ENCODE measurements around the gene ARRDC5. TPM values are rescaled to one million over a fixed set of nuclear protein-coding genes. Genes with fewer than 3 reads are reported as not detected.

ARRDC5 gene
- total RNA-seq, 5 donors from 2014 or later (not counting 1 experiment from before 2014, with no cell fraction given): 8.1 to 21.7 (median 15.8) TPM

- POLR2A ChIA-PET: interaction anchor here in 1 of 2 donors (0.7 kb wide), 1 partner anchor 703 kb away, joined by 3 read pairs; no protein-coding TSS in a partner anchor
- Histone ChIP-seq H3K9me3 (no peaks in the 10 kb centered on the region), H3K4me1 (ENCODE audit: control insufficient read depth in 1 of 2, extremely low read depth in 1 of 2, insufficient read depth in 2 of 2, low read length in 2 of 2) (peaks cover 0 to 16% of the 10 kb centered on the region in 2 experiments), H3K27ac (ENCODE audit: low read length) (no peak overlapping the region), H3K36me3 (ENCODE audit: control insufficient read depth in 2 of 2, extremely low read depth in 1 of 2, insufficient read depth in 1 of 2, low read length in 1 of 2) (no peaks in the 10 kb centered on the region), H3K4me3 (ENCODE audit: control insufficient read depth in 1 of 2, extremely low read depth in 1 of 2, low read length in 1 of 2) (no peak overlapping the region), H3K27me3 (replicated peaks in 1 of 2; ENCODE audit: control insufficient read depth in 2 of 2, extremely low read depth in 1 of 2, insufficient read depth in 2 of 2, low read length in 1 of 2) (peaks cover 0 to 20% of the 10 kb centered on the region in 2 experiments)
- Mint-ChIP-seq H3K27me3 (no peaks in the 10 kb centered on the region), H3K36me3 (no peaks in the 10 kb centered on the region), H3K4me3 (peak overlapping the region in 1 of 3 donors; percentile 44), H3K4me1 (peaks cover 0 to 5% (median 3%) of the 10 kb centered on the region in 3 donors), H3K9me3 (no peaks in the 10 kb centered on the region), H3K27ac (no peak overlapping the region)
- 71% methylated on average over 26 of the region's 30 CpGs for WGBS (ENCODE audit: insufficient coverage)
- DNase-seq (no peak), ATAC-seq (replicated peaks in 1 of 4) (peak in 2 of 4 experiments; percentile 6 to 31)
- CTCF ChIA-PET: no interaction called here
These were observed 24.8 kb downstream of the ARRDC5 start for GRCh38 chr19:4877753-4878490.

GRCh38 chr19:4873930-4874329 is 28.8 kb downstream of the ARRDC5 start:
- no peak overlapping the region for H3K27ac Mint-ChIP-seq

GRCh38 chr19:4871711-4872110 is 31.0 kb downstream of the ARRDC5 start:
- DNase-seq: no peak
- ChIA-PET CTCF (interaction anchor here in 1 of 2 donors (1.3 to 3.3 kb wide), 2 partner anchors 40 to 43 kb away, joined by 5 to 28 read pairs; no protein-coding TSS in a partner anchor), POLR2A (no interaction called here)
- no peaks in the 10 kb centered on the region for H3K36me3 ChIP-seq (ENCODE audit: control insufficient read depth in 2 of 2, extremely low read depth in 1 of 2, insufficient read depth in 1 of 2, low read length in 1 of 2)
- no peak overlapping the region for H3K4me3 Mint-ChIP-seq
- no peaks in the 10 kb centered on the region for H3K36me3 Mint-ChIP-seq
- H3K9me3 Mint-ChIP-seq: no peaks in the 10 kb centered on the region
- H3K9me3 ChIP-seq: no peaks in the 10 kb centered on the region
- H3K27ac ChIP-seq (ENCODE audit: low read length): no peak overlapping the region
- peaks cover 0 to 14% of the 10 kb centered on the region in 2 experiments for H3K27me3 ChIP-seq (replicated peaks in 1 of 2; ENCODE audit: control insufficient read depth in 2 of 2, extremely low read depth in 1 of 2, insufficient read depth in 2 of 2, low read length in 1 of 2)
- H3K4me3 ChIP-seq (ENCODE audit: control insufficient read depth in 1 of 2, extremely low read depth in 1 of 2, low read length in 1 of 2): no peak overlapping the region
- H3K4me1 Mint-ChIP-seq: peaks cover 5 to 11% (median 8%) of the 10 kb centered on the region in 3 donors
- no peak for ATAC-seq (replicated peaks in 1 of 4)
- H3K27ac Mint-ChIP-seq: no peak overlapping the region
- peaks cover 0 to 9% of the 10 kb centered on the region in 2 donors for H3K27me3 Mint-ChIP-seq
- peaks cover 0 to 22% of the 10 kb centered on the region in 2 experiments for H3K4me1 ChIP-seq (ENCODE audit: control insufficient read depth in 1 of 2, extremely low read depth in 1 of 2, insufficient read depth in 2 of 2, low read length in 2 of 2)
- 50% methylated on average over 2 of the region's 6 CpGs for WGBS (ENCODE audit: insufficient coverage)

More at GRCh38 chr19:4873930-4874329, 28.8 kb downstream of the ARRDC5 start:
- Histone ChIP-seq H3K4me1 (ENCODE audit: control insufficient read depth in 1 of 2, extremely low read depth in 1 of 2, insufficient read depth in 2 of 2, low read length in 2 of 2) (peaks cover 0 to 21% of the 10 kb centered on the region in 2 experiments), H3K9me3 (no peaks in the 10 kb centered on the region), H3K27ac (ENCODE audit: low read length) (no peak overlapping the region), H3K36me3 (ENCODE audit: control insufficient read depth in 2 of 2, extremely low read depth in 1 of 2, insufficient read depth in 1 of 2, low read length in 1 of 2) (no peaks in the 10 kb centered on the region), H3K4me3 (ENCODE audit: control insufficient read depth in 1 of 2, extremely low read depth in 1 of 2, low read length in 1 of 2) (no peak overlapping the region), H3K27me3 (replicated peaks in 1 of 2; ENCODE audit: control insufficient read depth in 2 of 2, extremely low read depth in 1 of 2, insufficient read depth in 2 of 2, low read length in 1 of 2) (peaks cover 0 to 31% of the 10 kb centered on the region in 2 experiments)
- Mint-ChIP-seq H3K27me3 (peaks cover 0 to 9% of the 10 kb centered on the region in 2 donors), H3K36me3 (no peaks in the 10 kb centered on the region), H3K4me1 (peaks cover 5 to 12% (median 6%) of the 10 kb centered on the region in 3 donors), H3K9me3 (no peaks in the 10 kb centered on the region), H3K4me3 (no peak overlapping the region)
- POLR2A ChIA-PET: interaction anchor here in 1 of 2 donors (0.6 kb wide), 1 partner anchor 39 kb away, joined by 3 read pairs; no protein-coding TSS in a partner anchor
- ATAC-seq (replicated peaks in 1 of 4): no peak
- CTCF ChIA-PET: interaction anchor here in 1 of 2 donors (0.6 kb wide), 1 partner anchor 27 kb away, joined by 4 read pairs; no protein-coding TSS in a partner anchor
- no peak for DNase-seq
- 93% methylated on average over 3 of the region's 3 CpGs for WGBS (ENCODE audit: insufficient coverage)

- H3K36me3 Mint-ChIP-seq: no peaks in the 10 kb centered on the region
- CTCF ChIA-PET: interaction anchor here (0.6 to 3.3 kb wide), 5 partner anchors 12 to 47 kb away, joined by 3 to 28 read pairs (median 3); no protein-coding TSS in a partner anchor
- POLR2A ChIA-PET: interaction anchor here in 1 of 2 donors (0.6 kb wide), 1 partner anchor 13 kb away, joined by 8 read pairs; no protein-coding TSS in a partner anchor
- ATAC-seq (replicated peaks in 1 of 4) (no peak), DNase-seq (peak in 1 of 35 experiments; percentile 14)
- H3K27me3 Mint-ChIP-seq: peaks cover 0 to 9% of the 10 kb centered on the region in 2 donors
- WGBS (ENCODE audit: insufficient coverage): 78% methylated on average over 5 of the region's 10 CpGs
- peaks cover 0 to 29% of the 10 kb centered on the region in 2 experiments for H3K4me1 ChIP-seq (ENCODE audit: control insufficient read depth in 1 of 2, extremely low read depth in 1 of 2, insufficient read depth in 2 of 2, low read length in 2 of 2)
- no peak overlapping the region for H3K27ac ChIP-seq (ENCODE audit: low read length)
- H3K27ac Mint-ChIP-seq: no peak overlapping the region
- no peaks in the 10 kb centered on the region for H3K36me3 ChIP-seq (ENCODE audit: control insufficient read depth in 2 of 2, extremely low read depth in 1 of 2, insufficient read depth in 1 of 2, low read length in 1 of 2)
- H3K9me3 ChIP-seq: no peaks in the 10 kb centered on the region
- H3K27me3 ChIP-seq (replicated peaks in 1 of 2; ENCODE audit: control insufficient read depth in 2 of 2, extremely low read depth in 1 of 2, insufficient read depth in 2 of 2, low read length in 1 of 2): peaks cover 0 to 12% of the 10 kb centered on the region in 2 experiments
- peaks cover 9 to 16% (median 16%) of the 10 kb centered on the region in 3 donors for H3K4me1 Mint-ChIP-seq
- no peak overlapping the region for H3K4me3 Mint-ChIP-seq
- H3K4me3 ChIP-seq (ENCODE audit: control insufficient read depth in 1 of 2, extremely low read depth in 1 of 2, low read length in 1 of 2): no peak overlapping the region
- no peaks in the 10 kb centered on the region for H3K9me3 Mint-ChIP-seq
These were observed 32.5 kb downstream of the ARRDC5 start for GRCh38 chr19:4870025-4870700.

GRCh38 chr19:4868286-4868834 is 34.3 kb downstream of the ARRDC5 start:
- DNase-seq (no peak), ATAC-seq (replicated peaks in 1 of 4) (no peak)
- peaks cover 0 to 11% of the 10 kb centered on the region in 2 experiments for H3K27me3 ChIP-seq (replicated peaks in 1 of 2; ENCODE audit: control insufficient read depth in 2 of 2, extremely low read depth in 1 of 2, insufficient read depth in 2 of 2, low read length in 1 of 2)
- Mint-ChIP-seq H3K27ac (peak overlapping the region; percentile 11 to 31), H3K4me1 (peaks cover 9 to 18% (median 16%) of the 10 kb centered on the region in 3 donors), H3K27me3 (peaks cover 0 to 9% of the 10 kb centered on the region in 2 donors), H3K9me3 (no peaks in the 10 kb centered on the region), H3K4me3 (peak overlapping the region; percentile 78 to 81 (median 80)), H3K36me3 (no peaks in the 10 kb centered on the region)
- no peaks in the 10 kb centered on the region for H3K9me3 ChIP-seq
- no peaks in the 10 kb centered on the region for H3K36me3 ChIP-seq (ENCODE audit: control insufficient read depth in 2 of 2, extremely low read depth in 1 of 2, insufficient read depth in 1 of 2, low read length in 1 of 2)
- POLR2A ChIA-PET: no interaction called here
- 91% methylated on average over 7 of the region's 10 CpGs for WGBS (ENCODE audit: insufficient coverage)
- H3K4me3 ChIP-seq (ENCODE audit: control insufficient read depth in 1 of 2, extremely low read depth in 1 of 2, low read length in 1 of 2): no peak overlapping the region
- H3K27ac ChIP-seq (ENCODE audit: low read length): no peak overlapping the region
- H3K4me1 ChIP-seq (ENCODE audit: control insufficient read depth in 1 of 2, extremely low read depth in 1 of 2, insufficient read depth in 2 of 2, low read length in 2 of 2): peaks cover 0 to 29% of the 10 kb centered on the region in 2 experiments
- CTCF ChIA-PET: interaction anchor here in 1 of 2 donors (1.1 to 1.4 kb wide), 4 partner anchors 26 to 100 kb away, joined by 3 to 7 read pairs (median 3); partner anchors contain the start of gene KDM4B
